HG02623 (cell line): ENCODE results near the gene VPS26C.
"Not testable (repeated sequence)": the region's sequence is repeated elsewhere in the genome, so short reads cannot be mapped to it uniquely, and the experiment has no call there.

Experiments
- ATAC-seq: cut with Tn5 transposase; IDR thresholded peaks from one replicate; pipeline ENCODE4 v1.9.1; 2021; ENCODE audit warnings: moderate library complexity; ENCODE audit not compliant: unreplicated experiment

Gene VPS26C

DNA sequence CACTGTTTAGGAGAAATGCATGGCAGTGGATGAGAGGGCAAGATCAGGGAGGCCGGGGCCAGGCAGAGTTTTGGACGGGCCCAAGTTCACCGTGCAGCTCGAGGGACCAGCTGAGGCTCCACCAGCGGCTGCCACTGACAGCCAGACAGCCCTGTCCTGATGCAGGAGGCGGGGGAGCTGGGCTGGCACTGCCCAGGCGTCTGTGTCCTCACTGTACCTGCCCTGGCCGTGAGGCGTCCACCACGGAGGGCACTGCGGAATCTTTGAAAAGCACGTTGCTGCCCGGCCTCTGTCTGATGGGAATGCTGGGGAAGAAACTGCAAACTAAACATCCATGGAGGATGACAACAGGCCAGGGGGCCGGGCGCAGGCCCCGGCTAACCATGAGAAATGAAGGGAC is 35.5 kb downstream of the VPS26C start:
- no peak for ATAC-seq

DNA sequence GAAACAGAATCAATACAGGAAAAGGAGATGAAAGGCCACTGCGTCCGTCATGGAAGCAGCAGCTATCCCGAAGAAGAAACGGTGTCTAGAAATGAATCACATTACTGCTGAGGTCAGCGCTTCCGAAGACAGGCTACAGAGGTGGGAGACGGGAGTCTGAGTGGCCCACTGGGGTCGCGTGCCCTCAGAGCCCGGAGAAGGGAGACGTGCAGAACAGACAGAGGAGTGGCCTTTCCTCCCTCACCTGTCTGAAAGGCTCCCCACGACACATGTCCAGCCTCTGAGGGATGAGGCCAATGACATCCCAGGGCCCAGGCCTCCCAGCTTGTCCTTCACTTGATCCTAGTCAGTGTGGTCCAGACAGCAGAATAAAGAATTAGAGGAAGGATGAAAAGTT is 35.9 kb downstream of the VPS26C start:
- ATAC-seq, result no peak

DNA sequence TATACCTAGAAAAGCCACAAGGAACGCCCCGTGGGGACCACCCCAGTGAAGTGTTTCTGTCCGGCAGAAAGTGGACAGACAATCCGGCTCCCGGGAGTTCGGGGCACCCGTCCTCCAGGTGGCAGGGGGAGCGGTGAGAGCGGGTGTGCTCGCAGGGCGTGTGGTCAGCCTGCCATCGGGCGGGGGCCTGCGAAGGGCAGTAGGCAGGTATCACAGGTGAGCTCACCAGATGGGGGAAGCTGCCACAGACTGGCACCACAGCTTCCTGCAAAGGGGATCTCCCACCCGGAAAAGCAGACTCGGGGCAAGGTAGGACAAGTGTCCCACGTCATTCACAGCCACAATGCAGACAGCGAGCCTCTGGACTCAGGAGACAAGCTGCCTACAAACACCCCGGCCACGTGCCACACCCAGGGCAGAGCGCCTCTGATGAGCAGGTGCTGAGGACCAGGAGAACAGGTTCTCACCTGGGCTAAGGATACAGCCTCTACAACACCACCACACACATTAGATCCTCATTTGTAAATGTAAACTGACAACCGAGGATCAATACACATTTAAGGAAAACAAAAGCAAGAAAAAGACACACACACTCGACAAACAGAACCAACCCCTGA is 36.4 kb downstream of the VPS26C start:
- ATAC-seq, result no peak

DNA sequence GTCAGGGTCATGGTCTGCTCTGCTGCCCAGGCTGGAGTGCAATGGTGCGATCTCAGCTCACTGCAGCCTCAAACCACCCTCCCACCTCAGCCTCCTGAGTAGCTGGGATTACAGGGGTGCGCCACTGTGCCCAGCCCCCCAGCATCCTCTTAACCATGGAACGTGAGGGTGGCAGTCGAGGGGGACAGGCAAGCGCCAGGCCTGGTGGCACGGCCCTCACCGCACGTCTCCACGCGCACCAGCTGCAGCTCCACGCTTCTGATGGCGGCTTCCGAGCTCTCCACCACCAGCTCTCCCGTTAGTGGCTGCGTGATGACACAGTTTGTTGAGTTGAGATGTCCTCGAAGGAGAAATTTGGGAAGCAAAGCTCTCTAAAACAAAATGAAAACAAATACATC is 39.1 kb downstream of the VPS26C start:
- no peak for ATAC-seq

DNA sequence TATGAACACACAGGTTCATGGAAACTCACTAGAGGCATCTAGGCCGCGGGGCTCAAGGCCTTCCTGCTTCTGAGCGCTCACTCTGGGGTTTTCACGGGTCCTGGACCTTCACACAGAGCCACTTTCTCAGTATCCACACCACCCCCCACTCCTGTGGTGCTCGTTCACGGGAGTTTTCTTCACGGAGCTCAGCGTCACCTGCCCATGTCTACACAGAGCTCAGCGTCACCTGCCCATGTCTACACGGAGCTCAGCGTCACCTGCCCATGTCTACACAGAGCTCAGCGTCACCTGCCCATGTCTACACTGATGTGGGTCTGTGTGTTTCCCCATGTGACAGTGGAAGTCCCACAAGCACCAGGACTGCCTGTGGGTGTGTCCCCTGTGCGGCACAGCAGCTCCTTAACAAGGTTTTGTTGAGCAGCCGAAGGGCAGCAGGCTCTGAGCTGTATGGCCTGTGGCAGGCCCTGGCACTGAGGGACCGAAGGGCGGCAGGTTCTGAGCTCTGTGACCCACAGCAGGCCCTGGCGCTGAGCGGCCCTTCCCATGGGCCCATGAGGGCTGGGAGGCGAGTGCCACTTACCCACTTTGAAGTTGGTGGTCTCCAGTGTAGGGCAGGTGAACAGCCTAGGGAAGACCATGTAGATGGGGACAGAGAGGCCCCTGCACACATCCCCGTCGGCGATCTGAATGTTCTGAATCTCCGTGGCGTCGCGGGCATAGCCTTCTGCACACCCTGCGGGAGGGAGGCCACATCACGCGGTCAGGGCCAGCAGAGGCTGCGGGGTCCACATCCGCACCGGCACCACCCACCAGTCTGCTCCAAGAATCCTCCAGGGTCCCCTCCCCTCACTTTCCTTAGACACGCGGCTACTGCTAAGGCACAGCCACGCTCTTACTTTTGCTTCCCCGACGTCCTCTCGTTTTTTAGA is 39.8 kb downstream of the VPS26C start:
- no peak for ATAC-seq

DNA sequence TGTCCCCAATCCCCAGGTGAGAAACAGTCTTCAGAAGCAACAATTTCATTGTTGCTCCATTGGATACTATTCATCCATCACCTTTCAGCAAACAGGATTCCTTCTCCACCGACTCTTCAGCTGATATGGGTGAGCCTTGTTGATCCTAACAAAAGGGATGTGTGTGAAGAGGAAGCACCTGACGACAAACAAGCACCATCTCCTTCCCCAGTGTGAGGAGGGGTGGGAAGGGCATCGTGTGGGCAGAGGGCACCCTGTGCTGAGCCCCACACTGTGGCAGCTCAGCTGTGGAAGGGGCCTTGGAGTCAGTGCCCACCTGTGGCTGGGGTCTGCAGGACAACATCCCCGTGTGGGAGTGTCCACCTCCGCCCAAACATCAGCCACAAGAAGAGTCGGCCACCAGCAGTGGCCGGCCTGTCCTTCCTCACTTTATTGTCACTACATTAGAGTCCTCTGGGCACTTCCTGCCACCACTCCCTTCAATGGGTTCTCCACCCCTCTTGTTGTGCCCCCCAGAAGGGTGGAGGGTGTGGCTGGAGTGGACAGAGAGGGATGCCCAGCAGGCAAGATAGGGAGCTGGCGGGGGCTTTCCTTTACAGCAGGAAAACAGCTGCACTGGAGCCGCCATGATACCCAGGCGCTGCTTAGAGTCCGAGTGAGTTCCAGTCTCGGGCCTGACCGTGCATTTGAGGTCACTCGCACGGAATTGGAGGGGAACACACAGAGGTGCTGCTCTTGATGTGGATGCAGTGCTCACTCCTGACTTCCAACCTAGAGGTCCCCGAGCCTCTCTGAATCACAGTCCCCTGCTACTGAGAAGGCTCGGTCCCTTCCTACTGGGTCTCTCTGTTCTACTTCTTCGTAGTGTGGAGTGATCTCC is 40.9 kb downstream of the VPS26C start:
- ATAC-seq, result no peak

DNA sequence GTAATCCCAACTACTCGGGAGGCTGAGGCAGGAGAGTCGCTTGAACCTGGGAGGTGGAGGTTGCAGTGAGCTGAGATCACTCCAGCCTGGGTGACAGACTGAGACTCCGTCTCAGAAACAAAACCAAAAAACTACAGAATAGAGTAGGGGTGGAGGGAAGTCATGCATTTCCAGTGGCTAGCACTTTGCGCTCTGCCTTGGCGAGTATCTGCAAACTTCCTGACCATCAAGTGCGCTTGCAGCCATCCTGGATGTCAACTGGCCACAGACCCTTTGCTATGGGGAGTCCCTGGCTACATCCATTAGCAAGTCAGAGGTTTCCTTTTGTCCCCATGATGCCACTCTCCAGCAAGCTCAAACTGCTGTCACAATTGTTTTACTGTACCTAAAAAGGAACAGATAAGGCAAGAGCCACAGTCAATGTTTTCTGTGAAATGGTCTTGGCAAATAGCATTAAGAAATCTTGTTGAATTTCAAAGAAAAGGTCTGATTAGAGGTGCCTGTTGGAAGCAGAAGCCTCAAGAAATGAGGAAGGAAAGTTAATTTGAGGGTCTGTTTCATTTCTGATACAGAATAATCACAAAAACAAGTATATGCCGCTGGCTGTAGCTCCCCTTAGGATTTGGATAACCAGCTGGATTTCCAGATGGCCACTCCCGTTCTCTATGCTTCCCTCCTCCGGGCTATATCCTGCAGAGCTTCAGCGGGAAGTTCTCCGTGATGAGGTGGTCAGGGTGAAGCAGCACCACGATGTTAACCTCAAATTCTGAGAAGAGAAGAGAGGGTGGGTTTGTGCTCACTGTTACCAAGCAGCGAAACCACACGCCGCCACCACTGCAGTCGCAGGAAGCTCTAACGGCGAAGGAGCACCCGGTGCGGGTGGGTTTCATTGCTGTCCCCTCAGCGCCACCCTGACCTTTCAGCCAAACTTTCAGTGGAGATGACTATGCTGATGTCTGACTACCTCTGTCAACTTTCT is 42.0 kb downstream of the VPS26C start:
- no peak for ATAC-seq

DNA sequence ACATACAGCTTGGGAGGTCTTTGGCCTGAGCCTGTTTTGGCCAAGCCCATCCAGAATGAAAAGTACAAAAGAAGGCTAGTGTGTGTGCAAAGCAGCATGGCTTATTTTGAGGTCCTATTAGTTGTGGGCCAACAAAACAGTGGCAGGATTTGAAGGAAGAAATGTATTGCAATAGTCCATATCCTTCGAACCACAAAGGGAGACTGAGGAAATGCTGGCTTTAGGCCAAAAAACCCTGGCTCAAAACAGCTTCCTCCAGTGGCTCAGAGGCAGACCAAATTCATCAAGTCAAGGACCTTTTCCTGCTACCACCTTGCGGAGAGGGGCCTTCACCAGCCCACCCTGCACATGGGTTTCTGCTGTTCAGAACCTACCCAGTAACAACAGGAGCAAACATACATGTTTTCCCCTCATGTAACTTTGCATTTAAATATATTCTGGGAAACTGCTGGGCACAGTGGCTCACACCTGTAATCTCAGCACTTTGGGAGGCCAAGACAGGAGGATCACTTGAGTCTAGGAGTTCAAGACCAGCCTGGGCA is 43.3 kb downstream of the VPS26C start:
- ATAC-seq, result no peak

DNA sequence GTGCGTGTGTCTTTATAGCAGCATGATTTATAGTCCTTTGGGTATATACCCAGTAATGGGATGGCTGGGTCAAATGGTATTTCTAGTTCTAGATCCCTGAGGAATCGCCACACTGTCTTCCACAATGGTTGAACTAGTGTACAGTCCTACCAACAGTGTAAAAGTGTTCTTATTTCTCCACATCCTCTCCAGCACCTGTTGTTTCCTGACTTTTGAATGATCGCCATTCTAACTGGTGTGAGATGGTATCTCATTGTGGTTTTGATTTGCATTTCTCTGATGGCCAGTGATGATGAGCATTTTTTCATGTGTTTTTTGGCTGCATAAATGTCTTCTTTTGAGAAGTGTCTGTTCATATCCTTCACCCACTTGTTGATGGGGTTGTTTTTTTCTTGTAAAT is 44.9 kb downstream of the VPS26C start:
- not testable (repeated sequence) for ATAC-seq

DNA sequence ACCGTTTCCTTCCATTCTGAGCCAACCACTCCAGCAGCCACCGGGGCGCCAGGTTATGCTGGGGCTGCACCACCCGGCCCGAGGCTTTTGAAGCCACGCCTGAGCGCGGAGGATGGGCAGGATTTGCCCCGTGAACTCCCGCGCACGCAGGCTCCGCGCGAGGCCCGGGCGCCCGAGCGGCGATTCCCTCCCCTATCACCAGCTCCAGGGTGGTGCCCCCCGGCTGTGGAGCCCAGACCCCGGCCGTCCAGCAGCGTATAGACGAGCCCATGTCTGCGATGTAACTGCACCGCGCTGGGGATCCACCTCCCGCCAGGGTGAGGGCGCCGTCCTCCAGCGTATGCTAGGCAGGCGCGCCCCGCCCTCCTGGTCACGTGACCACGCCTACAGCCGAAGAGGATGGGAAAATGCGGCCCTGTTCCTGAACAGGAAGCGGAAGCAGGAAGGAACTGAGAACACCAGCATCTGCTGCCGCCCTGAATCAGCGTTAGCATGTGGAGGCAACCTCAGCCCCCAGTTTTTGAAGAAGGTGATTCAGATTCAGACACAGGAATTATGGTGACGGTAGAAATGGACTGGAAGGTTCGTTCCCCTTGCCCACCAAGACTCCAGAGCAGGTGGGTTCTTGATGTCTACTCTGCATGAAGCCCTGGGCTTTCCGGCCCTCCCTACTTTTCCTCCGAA is 46.0 kb downstream of the VPS26C start:
- peak; percentile 81 for ATAC-seq

DNA sequence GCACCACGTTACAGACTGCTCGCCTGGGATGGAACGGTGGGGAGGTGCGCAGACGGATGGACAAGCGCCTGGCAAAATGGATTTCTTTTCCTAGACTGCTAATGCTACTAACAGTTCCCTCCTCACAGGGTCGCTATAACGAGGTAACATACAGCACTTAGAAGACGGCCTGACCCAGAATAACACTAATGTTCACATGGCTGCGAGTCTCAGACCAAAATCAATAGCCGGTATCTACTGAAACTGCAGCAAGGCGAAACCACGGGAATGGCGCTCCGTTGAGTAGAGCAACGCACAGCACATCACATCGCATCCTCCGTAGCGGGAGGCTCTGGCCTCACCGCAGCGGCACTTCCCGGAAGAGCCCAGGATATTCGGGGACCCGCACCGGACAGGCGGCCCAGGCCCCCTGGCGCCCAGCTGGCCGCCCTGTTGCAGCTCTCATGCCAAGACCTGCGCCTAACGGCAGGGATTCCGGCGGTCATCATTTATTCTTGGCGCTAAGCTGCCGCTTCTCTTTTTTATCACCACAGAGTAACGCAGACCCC is 46.6 kb downstream of the VPS26C start:
- peak; percentile 25 for ATAC-seq

DNA sequence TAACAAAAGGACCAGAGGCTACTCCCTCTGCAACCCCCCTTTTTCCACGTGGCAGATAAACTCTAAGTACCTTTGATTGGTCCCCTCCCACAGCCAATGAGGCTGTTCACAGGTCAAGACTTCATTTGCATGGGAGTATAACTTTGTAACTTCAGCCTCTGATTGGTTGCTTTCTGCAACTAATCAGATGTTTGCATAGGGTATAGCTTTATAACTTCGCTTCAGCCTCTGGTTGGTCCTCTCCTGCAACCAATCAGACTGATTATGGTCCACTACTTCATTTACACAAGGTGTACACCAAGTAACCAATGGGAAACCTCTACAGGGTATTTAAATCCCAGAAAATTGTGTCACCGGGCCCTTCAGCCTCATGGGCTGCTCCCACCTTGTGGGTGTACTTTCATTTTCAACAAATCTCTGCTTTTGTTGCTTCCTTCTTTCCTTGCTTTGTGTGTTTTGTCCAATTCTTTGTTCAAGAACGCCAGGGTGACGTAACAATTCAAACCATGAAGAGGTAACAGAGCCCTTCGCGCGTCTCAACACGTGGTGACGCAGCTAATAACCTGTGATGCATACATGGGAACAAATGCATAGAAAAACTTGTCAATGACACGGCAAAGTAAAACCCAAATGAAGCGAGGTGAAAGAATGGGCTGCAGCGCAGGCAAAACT is 47.2 kb downstream of the VPS26C start:
- ATAC-seq, result no peak

DNA sequence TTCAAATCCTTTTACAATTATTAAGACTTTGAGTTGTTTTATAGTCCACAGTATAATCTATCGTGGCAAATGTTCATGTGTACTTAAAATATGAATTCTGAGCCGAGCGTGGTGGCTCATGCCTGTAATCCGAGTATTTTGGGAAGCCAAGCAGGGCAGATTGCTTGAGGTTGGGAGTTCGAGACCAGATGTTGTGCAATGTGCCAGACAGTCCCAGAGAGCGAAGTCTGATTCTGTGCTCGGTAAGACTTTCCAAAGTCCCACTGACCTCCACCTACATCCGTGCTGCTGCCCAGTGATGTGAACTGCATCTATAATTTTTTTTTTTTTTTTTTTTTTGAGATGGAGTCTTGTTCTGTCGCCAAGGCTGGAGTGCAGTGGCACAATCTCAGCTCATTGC is 52.2 kb downstream of the VPS26C start:
- no peak for ATAC-seq

DNA sequence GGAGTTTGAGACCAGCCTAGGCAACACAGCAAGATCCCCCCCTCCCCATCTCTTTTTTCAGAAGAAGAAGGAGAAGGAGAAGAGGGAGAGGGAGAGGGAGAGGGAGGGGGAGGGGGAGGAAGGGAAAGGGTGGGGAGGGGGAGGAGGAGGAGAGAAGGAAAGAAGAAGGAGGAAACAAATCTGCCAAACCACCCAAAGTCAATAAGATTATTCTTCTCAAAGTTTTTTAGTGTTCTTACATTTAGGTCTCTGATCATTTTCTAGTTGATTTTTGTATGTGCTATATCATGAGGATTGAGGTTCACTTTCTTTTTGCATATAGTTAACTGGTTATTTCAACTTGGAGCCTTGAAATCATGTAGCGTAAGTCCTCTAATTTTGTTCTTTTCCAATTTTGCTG is 56.3 kb downstream of the VPS26C start:
- no peak for ATAC-seq

DNA sequence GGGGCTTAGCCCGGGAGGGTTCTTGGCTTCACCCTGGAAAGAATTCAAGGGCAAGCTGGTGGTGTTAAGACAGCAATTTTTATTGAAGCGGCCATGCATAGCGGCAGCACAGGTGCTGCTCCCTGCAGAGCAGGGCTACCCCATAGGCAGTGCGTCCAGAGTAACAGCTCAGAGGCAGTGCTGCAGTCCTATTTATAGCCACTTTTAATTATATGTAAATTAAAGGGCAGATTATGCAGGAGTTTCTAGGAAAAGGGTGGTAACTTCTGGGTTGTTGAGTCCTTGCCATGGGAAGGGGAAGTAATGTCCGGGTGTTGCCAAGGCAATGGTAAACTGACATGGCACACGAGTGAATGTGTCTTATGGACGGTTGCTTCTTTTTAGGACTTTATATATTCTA is 57.0 kb downstream of the VPS26C start:
- no peak for ATAC-seq

DNA sequence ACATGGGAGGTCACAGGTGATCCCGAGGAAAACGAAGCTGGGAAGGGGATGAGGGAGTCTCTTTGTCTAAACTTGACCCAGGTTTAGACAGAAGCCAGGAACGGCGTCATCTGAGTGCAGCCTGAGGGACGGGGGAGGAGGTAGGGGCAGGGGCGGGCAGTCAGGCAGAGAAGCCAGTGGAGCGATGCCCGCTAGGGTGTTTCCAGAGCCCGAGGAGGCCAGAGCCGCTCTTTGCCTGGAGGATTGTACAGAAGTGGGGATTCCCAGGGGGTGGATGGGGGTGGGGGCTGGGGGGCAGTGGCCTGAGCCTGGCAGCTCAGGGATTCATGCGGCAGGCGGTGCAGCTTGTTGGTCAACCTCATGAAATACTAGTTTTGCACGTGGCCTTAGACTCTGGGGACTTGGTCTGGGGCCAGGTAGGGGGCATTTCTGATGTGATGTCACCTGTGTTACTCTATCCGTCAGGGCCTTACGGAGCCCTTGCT is 58.4 kb downstream of the VPS26C start:
- peak; percentile 28 for ATAC-seq

DNA sequence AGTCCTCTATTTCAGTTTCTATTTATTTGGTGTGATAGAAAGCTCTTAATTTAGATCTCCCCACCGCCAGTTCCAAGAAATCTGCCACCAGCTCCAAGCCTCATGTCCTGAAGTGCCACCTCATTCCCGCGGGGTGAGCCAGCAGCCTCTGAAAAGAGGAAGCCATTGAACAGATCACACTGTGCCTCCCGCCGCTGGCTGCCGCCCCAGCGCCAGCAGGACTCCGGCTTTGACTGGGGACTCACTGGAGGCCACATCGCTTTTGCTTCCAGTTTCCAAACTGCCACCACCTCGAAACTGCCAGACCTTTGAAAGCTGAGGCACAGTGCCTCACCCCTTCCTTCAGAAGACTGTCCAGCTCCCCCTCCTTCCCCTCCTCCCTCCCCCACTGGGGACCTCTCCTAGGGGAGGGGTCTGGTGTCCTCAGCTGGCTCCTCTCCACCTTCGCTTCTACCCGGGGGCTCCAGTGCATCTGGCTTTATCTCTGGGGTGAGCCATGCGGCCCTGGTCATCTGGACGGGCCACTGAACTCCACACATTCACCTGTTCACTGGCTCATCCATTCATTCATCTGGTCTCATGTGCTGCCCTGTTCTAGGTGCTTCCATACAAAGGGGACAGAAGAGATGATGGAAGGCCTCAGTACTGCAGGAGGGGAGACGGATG is 58.9 kb downstream of the VPS26C start:
- peak; percentile 45 for ATAC-seq

DNA sequence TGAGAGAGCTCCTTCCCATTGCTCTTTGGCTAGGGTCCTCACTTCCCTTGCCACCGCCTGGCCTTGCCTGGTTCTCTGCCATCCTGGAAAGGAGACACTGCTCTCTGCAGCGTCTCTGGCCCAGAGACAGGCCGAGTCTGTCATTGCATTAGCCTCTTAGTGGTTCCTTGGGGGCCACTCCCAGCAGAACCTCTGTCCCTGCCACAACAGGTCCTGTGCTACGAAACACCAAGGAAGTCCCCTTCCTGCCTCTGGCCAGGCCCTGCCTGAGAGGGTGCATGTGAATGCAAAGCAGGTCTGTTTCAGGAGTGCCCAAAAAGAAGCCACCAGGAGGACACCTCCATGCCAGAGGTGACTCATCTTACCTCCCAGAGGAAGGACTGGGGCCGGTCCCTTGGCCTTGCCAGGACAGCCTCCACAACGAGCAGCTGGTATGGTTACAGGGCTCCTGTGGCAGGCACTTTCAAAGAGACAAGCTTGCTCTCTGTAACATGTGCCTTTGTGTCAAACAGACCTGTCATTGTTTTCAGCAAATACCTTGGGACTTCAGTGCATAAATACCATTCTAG is 59.6 kb downstream of the VPS26C start:
- peak; percentile 58 for ATAC-seq
